GM12892 (cell line): ENCODE results near the gene CNMD.
"Not testable (repeated sequence)": the region's sequence is repeated elsewhere in the genome, so short reads cannot be mapped to it uniquely, and the experiment has no call there.

Experiments used
- POLR2A ChIP-seq: IDR thresholded peaks from 2 replicates; pipeline ENCODE4 v1.6.1; 2011; ENCODE audit warnings: low read depth, low read length, control low read depth
- POLR2AphosphoS5 ChIP-seq: IDR thresholded peaks from 2 replicates; pipeline ENCODE4 v1.6.1; 2011; ENCODE audit warnings: low read depth, low read length, control low read depth
- TAF1 ChIP-seq: IDR thresholded peaks from 2 replicates; pipeline ENCODE4 v1.6.1; 2011; ENCODE audit warnings: low read depth, mild to moderate bottlenecking, control low read depth, low read length, borderline replicate concordance

DNA sequence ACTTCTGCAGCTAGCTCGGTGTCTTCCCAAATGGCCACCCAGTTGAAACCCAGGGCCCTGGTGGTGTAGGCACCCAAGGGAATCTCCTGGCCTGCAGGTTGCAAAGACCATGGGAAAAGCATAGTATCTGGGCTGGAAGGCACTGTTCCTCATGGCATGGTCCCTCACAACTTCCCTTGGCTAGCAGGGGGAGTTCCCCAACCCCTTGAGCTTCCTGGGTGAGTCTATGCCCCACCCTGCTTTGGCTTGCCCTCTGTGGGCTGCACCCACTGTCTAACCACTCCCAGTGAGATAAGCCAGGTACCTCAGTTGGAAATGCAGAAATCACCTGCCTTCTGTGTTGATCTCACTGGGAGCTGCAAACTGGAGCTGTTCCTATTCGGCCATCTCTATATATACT is 18.3 kb downstream of the CNMD start:
- not testable (repeated sequence) for TF ChIP-seq POLR2A, TAF1, POLR2AphosphoS5
